CD4-positive, alpha-beta T cell treated with Interleukin-21 for 1 hour (primary cell): ENCODE measurements around the gene DROSHA.
"Not testable (repeated sequence)": the region's sequence is repeated elsewhere in the genome, so short reads cannot be mapped to it uniquely, and the experiment has no call there.

Source experiments
- DNase-seq: peaks from one replicate; pipeline ENCODE4 v3.0.0-alpha.2; 2020

The DROSHA gene, protein sequence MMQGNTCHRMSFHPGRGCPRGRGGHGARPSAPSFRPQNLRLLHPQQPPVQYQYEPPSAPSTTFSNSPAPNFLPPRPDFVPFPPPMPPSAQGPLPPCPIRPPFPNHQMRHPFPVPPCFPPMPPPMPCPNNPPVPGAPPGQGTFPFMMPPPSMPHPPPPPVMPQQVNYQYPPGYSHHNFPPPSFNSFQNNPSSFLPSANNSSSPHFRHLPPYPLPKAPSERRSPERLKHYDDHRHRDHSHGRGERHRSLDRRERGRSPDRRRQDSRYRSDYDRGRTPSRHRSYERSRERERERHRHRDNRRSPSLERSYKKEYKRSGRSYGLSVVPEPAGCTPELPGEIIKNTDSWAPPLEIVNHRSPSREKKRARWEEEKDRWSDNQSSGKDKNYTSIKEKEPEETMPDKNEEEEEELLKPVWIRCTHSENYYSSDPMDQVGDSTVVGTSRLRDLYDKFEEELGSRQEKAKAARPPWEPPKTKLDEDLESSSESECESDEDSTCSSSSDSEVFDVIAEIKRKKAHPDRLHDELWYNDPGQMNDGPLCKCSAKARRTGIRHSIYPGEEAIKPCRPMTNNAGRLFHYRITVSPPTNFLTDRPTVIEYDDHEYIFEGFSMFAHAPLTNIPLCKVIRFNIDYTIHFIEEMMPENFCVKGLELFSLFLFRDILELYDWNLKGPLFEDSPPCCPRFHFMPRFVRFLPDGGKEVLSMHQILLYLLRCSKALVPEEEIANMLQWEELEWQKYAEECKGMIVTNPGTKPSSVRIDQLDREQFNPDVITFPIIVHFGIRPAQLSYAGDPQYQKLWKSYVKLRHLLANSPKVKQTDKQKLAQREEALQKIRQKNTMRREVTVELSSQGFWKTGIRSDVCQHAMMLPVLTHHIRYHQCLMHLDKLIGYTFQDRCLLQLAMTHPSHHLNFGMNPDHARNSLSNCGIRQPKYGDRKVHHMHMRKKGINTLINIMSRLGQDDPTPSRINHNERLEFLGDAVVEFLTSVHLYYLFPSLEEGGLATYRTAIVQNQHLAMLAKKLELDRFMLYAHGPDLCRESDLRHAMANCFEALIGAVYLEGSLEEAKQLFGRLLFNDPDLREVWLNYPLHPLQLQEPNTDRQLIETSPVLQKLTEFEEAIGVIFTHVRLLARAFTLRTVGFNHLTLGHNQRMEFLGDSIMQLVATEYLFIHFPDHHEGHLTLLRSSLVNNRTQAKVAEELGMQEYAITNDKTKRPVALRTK (N-terminal part only)

DNA sequence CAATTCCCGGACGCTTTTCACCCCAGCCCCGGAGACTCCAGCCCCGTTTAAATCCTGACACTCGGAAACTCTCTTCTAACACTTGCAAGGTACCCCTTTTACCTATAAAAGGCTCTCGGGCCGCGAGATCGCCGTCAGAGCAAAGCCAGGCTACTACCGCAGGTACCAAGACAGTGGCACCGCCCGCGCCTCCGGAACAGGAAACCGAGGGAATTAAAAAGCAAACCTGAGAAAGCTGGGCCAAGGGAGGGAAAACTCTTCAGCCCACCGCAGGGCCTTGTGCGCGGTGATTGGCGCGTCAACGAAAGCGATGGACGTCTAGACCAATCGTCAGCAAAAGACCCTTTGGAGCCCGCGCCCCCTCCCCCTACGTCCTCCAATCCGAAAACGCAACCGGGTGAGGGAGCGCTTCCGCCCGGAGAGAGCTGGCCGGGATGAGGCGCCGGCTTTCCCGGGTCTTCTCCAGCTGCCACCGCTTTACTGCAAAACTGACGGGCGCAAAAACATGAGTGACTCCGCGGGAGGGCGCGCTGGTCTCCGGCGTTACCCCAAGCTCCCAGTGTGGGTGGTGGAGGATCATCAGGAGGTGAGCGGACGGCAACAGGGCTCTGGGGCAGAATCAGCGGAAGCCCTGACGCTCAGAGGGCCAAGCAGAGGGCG lies at the start of gene DROSHA, which contains the start of gene C5orf22:
Gene DROSHA (minus strand): TSS at position 206 of the 660 bp plus-strand sequence. CDS start 3,034 bp downstream, outside the sequence.
Gene C5orf22 (plus strand): TSS at position 414 of the 660 bp plus-strand sequence. CDS start 92 bp downstream, at position 506.
- peak; percentile 90 for DNase-seq

- DNase-seq, result no peak
These were observed 47.7 kb upstream of the DROSHA start for GRCh38 chr5:31579558-31579957.

DNA sequence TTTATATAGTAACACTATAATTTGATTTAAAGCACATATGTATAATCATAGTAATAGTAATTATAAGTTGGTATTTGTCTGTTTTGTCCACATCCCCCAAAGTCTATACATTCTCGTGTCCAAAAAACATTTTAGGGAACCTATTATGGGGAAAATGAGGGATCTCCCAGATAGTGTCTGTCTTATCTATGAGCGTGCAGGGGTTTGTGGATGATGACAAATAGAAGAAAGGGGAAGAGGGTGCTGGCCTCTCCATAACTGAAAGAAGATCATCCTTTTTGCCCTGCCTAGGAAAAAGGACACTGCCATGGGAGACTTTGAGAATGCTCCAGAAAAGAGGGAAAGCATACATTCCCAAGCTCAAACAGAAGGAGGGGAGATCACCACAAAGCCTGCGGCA lies 45.5 kb upstream of the DROSHA start:
- no peak for DNase-seq

- no peak for DNase-seq
These were observed 42.9 kb upstream of the DROSHA start for GRCh38 chr5:31574772-31575171.

DNA sequence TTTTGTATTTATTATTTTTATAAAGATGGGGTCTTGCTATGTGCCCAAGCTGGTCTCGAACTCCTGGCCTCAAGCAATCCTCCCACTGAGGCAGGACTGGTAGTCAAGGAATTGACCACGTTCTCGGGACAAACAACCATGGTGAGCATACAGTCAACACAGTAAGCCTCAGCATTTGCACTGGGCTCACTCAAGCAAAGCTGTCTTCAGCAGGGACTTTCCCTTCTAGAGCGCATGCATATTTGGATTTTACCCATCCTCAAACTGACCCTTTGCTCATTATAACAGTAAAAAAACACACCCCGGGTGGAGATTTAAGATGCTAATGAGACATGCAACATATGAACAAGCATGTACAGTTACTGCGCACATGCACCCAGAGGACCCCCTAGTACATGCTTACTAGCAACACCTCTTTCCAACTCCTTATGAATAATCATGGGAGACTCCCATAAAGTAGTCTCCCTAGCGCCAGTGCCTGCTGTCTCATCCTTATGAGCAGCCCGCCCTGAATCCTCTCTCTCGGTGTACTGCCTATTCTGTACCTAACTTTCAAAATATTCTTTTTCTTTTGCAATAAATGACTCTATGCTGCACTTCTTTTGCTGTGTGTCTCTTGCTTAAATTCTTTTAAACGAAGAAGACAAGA lies 41.7 kb upstream of the DROSHA start:
- DNase-seq, result no peak

- DNase-seq, result no peak
These were observed 37.2 kb upstream of the DROSHA start for GRCh38 chr5:31569068-31569467.

DNA sequence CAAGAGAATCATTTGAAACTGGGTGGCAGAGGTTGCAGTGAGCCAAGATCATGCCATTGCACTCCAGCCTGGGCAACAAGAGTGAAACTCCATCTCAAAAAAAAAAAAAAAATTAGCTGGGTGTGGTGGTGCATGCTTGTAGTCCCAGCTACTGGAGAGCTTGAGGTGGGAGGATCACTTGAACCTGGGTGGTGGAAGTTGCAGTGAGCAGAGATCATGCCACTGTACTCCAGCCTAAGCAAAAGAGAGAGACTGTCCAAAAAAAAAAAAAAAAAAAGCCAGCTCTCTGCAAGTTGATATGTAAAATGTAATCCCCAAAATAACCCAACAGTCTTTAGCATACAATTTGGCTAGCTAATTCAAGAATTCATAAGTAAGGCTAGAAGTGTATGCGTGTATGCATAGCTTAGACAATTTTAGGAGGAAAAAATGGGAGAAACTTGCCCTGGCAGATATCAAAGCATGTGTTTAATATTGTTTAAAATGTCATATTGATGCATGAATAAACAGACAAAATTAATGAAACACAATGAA lies 36.5 kb upstream of the DROSHA start:
- no peak for DNase-seq

DNA sequence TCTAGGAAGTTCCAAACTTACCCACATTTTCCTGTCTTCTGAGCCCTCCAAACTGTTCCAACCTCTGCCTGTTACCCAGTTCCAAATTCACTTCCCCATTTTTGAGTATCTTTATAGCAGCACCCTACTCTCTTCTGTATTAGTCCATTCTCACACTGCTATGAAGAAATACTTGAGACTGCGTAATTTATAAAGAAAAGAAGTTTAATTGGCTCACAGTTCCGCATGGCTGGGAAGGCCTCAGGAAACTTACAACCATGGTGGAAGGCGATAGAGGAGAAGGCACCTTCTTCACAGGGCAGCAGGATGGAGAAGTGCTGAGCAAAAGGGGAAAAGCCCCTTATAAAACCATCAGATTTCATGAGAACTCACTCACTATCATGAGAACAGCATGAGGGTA lies 34.5 kb upstream of the DROSHA start:
- not testable (repeated sequence) for DNase-seq

DNA sequence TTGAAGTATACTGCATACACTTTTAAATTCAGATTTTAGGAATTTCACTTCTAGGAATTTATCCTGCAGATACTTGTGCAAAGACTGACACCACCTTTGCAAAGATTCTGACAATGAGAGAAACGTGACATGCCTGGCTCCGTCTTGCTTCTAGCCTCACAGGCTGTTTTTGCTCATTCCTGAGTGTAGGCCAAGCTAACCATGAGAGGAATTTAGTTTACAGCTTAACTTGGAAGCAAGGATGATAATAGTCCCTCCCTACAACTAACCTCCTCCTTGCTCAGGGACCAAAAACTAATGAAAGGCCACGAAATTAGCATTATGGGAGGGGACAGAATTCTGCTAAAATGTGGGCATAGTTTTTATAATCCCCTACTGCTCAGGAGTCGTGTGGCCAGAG lies 31.3 kb upstream of the DROSHA start:
- no peak for DNase-seq

- no peak for DNase-seq
These were observed 30.1 kb upstream of the DROSHA start for GRCh38 chr5:31561946-31562345.

- DNase-seq, result no peak
These were observed 28.0 kb upstream of the DROSHA start for GRCh38 chr5:31559942-31560341.

DNA sequence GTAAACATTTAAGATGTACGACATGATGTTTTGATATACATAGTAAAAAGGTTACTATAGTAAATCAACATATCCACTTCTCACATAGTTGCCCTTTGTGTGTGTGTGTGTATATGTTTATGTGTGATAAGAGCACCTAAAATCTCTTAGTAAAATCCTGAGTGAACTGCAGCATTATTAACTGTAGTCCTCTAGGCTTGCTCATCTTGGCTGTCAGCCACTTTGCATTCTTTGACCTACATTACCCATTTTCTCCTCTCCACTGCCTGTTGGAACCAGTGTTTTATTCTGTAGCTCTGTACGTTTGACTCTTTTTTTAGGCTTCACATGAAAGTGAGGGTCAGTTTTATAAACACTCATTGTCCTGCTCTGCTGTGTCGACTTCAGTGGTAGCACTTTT lies 24.6 kb upstream of the DROSHA start:
- DNase-seq, result no peak

- DNase-seq, result no peak
These were observed 22.7 kb upstream of the DROSHA start for GRCh38 chr5:31554552-31554951.

GRCh38 chr5:31553863-31554262 lies 22.0 kb upstream of the DROSHA start:
- no peak for DNase-seq

GRCh38 chr5:31551878-31552277 lies 20.0 kb upstream of the DROSHA start:
- no peak for DNase-seq

DNA sequence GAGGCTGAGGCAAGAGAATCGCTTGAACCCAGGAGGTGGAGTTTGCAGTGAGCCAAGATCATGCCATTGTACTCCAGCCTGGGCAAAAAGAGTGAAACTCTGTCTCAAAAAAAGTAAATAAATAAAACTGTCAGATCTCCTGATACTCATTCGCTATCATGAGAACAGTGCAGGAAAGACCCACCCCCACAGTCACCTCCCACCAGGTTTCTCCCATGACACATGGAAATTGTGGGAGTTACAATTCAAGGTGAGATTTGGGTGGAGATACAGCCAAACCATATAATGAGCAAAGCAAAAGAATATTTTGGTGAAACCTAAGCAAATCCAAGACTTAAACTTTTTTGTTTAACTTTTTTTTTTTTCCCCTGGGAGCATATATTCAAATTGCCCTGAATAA lies 17.2 kb upstream of the DROSHA start:
- not testable (repeated sequence) for DNase-seq

- DNase-seq, result no peak
These were observed 6.0 kb upstream of the DROSHA start for GRCh38 chr5:31537851-31538250.

- no peak for DNase-seq
These were observed 5.5 kb upstream of the DROSHA start for GRCh38 chr5:31537349-31537748.

DNA sequence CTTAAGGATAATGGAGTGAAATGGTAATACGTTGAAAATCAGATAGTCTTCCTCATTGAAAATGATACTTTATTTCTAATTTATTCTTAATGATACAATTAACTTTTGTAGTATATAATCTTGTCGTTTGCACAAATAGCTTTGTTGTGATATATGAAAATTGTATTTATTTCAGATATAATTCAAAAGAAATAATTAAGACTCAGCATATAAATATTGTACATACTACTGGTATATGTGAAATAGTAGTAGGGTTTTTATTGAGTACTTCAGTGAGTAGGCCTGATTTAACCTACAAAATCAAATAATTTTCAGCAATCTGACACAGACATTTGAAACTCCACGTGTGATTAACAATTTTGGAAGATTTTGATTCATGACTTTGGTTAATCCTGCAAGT lies 5.0 kb upstream of the DROSHA start:
- DNase-seq, result no peak

GRCh38 chr5:31534527-31535046 lies 2.7 kb upstream of the DROSHA start:
- no peak for DNase-seq

DNA sequence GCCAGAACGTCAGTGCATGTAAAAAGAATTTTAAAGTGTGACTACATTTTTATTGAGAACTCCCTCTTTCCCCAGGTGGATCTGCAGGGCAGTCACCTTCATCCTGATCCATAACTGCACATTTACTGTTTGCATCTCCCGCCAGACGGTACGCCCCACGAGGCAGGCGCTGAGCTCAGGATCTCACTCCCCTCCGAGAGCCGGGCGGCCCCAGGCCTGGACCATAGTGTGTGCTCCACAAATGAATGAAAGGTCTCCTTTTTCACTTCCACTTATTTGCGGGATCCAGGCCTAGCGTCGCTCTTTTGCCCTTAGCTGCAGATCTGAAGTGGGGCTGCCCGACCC lies 378 bp downstream of the DROSHA start:
- no peak for DNase-seq
